ENCODE measurements around the gene SYT13. TPM values are rescaled to one million over a fixed set of nuclear protein-coding genes. Genes with fewer than 3 reads are reported as not detected.

The SYT13 gene
- total RNA-seq, 1 experiment from 2014 or later: 4.3 TPM

- Histone ChIP-seq H2BK20ac (ENCODE audit: low read depth, low read length, poor library complexity, severe bottlenecking) (no peak overlapping the region), H2BK120ac (ENCODE audit: low read depth, low read length, poor library complexity, severe bottlenecking) (no peak overlapping the region), H3K4ac (ENCODE audit: low read depth, low read length) (no peak overlapping the region), H4K5ac (ENCODE audit: insufficient read length, low read depth, low read length) (no peak overlapping the region), H3K18ac (ENCODE audit: insufficient read length, low read depth, low read length) (no peak overlapping the region), H3K27me3 (ENCODE audit: insufficient read depth, low read length) (peaks cover 4% of the 10 kb centered on the region; the same call in 1 of the 2 replicates), H3K79me1 (ENCODE audit: insufficient read depth, low read depth, low read length, poor library complexity, severe bottlenecking) (no peaks in the 10 kb centered on the region), H3K4me1 (ENCODE audit: insufficient read depth, low read length) (peaks cover 2% of the 10 kb centered on the region; the same call in 1 of the 2 replicates), H2BK5ac (ENCODE audit: insufficient read length, low read length) (no peak overlapping the region), H2AFZ (ENCODE audit: low read length) (no peak overlapping the region), H3K56ac (ENCODE audit: insufficient read length, low read depth, low read length) (no peak overlapping the region), H3K79me2 (ENCODE audit: insufficient read depth, low read length) (no peaks in the 10 kb centered on the region), H4K20me1 (ENCODE audit: control insufficient read depth, insufficient read depth, insufficient read length) (no peaks in the 10 kb centered on the region), H3K23ac (ENCODE audit: insufficient read length, low read depth, low read length) (no peak overlapping the region), H2BK12ac (ENCODE audit: insufficient read length, low read depth, low read length) (no peak overlapping the region), H3K9ac (ENCODE audit: extremely low read depth, insufficient read length, low read length) (no peak overlapping the region), H2BK15ac (ENCODE audit: low read depth, low read length) (no peak overlapping the region), H3K4me2 (ENCODE audit: insufficient read depth, insufficient read length, low read length) (no peak overlapping the region), H4K8ac (replicated peaks; ENCODE audit: insufficient read length, low read depth, low read length) (no peak overlapping the region), H2AK5ac (ENCODE audit: insufficient read length, low read length) (no peak overlapping the region), H4K91ac (ENCODE audit: insufficient read length, low read depth, low read length) (no peak overlapping the region), H3K27ac (ENCODE audit: insufficient read length, low read depth, low read length) (no peak overlapping the region), H3K9me3 (ENCODE audit: control insufficient read depth, low read depth, low read length) (no peaks in the 10 kb centered on the region), H3K23me2 (ENCODE audit: insufficient read length, low read depth, low read length, poor library complexity, severe bottlenecking) (peaks cover 8% of the 10 kb centered on the region), H3T11ph (ENCODE audit: low read length) (no peak overlapping the region), H3K14ac (ENCODE audit: insufficient read depth, low read length) (no peak overlapping the region)
- H3K27ac Mint-ChIP-seq: no peak overlapping the region
- no peaks in the 10 kb centered on the region for H3K9me3 Mint-ChIP-seq
- DNase-seq: no peak
- no peak overlapping the region for H3K4me3 Mint-ChIP-seq
- WGBS (ENCODE audit: extremely low coverage, insufficient read length, low lambda C conversion rate): no CpG with 5 or more reads among the region's 3 CpGs
- no peak for TF ChIP-seq CTCF (conservative IDR thresholded peaks at IDR 0.05)
- H3K4me1 Mint-ChIP-seq: peaks cover 14 to 19% of the 10 kb centered on the region in 2 experiments
- no peaks in the 10 kb centered on the region; a peak in 1 of 7 replicates for H3K36me3 Mint-ChIP-seq (ENCODE audit: insufficient read depth in 1 of 3, low read depth in 3 of 3)
- H3K27me3 Mint-ChIP-seq (ENCODE audit: low read depth): peaks cover 81% of the 10 kb centered on the region
Observed at GRCh38 chr11:45287316-45287903, 1.3 kb upstream of the SYT13 start.
